Progenitor cell of endocrine pancreas (in vitro differentiated cells): Measurements from ENCODE around the gene DLG4. TPM values are rescaled to one million over a fixed set of nuclear protein-coding genes. Genes with fewer than 3 reads are reported as not detected.

Experiments
- DNase-seq: peaks from one replicate; pipeline ENCODE4 v3.0.0; 2021; ENCODE audit warnings: low spot score; ENCODE audit not compliant: unreplicated experiment
- H3K27ac Mint-ChIP-seq: 2 replicates; pipeline ENCODE4 v1.8.0; 2021; ENCODE audit warnings: mild to moderate bottlenecking, moderate library complexity, mixed read lengths
- H3K27me3 Mint-ChIP-seq: 2 replicates; pipeline ENCODE4 v1.8.0; 2021; ENCODE audit warnings: mixed read lengths
- H3K36me3 Mint-ChIP-seq: 2 replicates; pipeline ENCODE4 v1.8.0; 2022; ENCODE audit warnings: mixed read lengths; ENCODE audit not compliant: insufficient read depth
- H3K4me1 Mint-ChIP-seq: 2 replicates; pipeline ENCODE4 v1.8.0; 2021; ENCODE audit warnings: low read depth, mixed read lengths
- H3K4me3 Mint-ChIP-seq: 2 replicates; pipeline ENCODE4 v1.8.0; 2021; ENCODE audit warnings: low read depth, mild to moderate bottlenecking, moderate library complexity, mixed read lengths
- H3K9me3 Mint-ChIP-seq: 2 replicates; pipeline ENCODE4 v1.8.0; 2021; ENCODE audit warnings: low read depth, mixed read lengths
- CTCF ChIP-seq: fragments of 200-600 bp; sonication (generic); IDR thresholded peaks from one replicate; pipeline ENCODE4 v1.5.0; 2021; ENCODE audit warnings: antibody characterized with exemption, mild to moderate bottlenecking; ENCODE audit not compliant: unreplicated experiment
- total RNA-seq: library from RNA; stranded (reverse); gene quantifications from 2 replicates; pipeline ENCODE4 v1.2.1, GENCODE V29; 2021

The DLG4 gene
- total RNA-seq, 1 donor from 2014 or later = 48.6 TPM

- no peaks in the 10 kb centered on the region for H3K27me3 Mint-ChIP-seq
- TF ChIP-seq CTCF = no peak
- H3K36me3 Mint-ChIP-seq = peaks cover 7% of the 10 kb centered on the region
- no peak for DNase-seq
- no peaks in the 10 kb centered on the region for H3K9me3 Mint-ChIP-seq
- H3K4me1 Mint-ChIP-seq = peaks cover 11% of the 10 kb centered on the region
- H3K27ac Mint-ChIP-seq = peak overlapping the region; percentile 71
- peak overlapping the region; percentile 71 for H3K4me3 Mint-ChIP-seq
Observed at GRCh38 chr17:7204336-7204735, 15.3 kb downstream of the DLG4 start.

- H3K27me3 Mint-ChIP-seq = no peaks in the 10 kb centered on the region
- H3K27ac Mint-ChIP-seq = no peak overlapping the region
- no peak overlapping the region for H3K4me3 Mint-ChIP-seq
- H3K4me1 Mint-ChIP-seq = peaks cover 9% of the 10 kb centered on the region
- no peak for DNase-seq
- TF ChIP-seq CTCF = no peak
- no peaks in the 10 kb centered on the region for H3K9me3 Mint-ChIP-seq
- H3K36me3 Mint-ChIP-seq = peaks cover 7% of the 10 kb centered on the region
Observed at GRCh38 chr17:7203391-7203790, 16.2 kb downstream of the DLG4 start.

- Mint-ChIP-seq H3K36me3 (peaks cover 9% of the 10 kb centered on the region), H3K4me3 (no peak overlapping the region), H3K27ac (no peak overlapping the region), H3K27me3 (no peaks in the 10 kb centered on the region), H3K9me3 (no peaks in the 10 kb centered on the region), H3K4me1 (no peaks in the 10 kb centered on the region)
- no peak for TF ChIP-seq CTCF
- no peak for DNase-seq
Observed at GRCh38 chr17:7196651-7197401, 22.8 kb downstream of the DLG4 start.

- H3K36me3 Mint-ChIP-seq = peaks cover 11% of the 10 kb centered on the region
- no peak overlapping the region for H3K4me3 Mint-ChIP-seq
- no peak overlapping the region for H3K27ac Mint-ChIP-seq
Observed at GRCh38 chr17:7195971-7196370, 23.7 kb downstream of the DLG4 start.

More at GRCh38 chr17:7195971-7196370, 23.7 kb downstream of the DLG4 start:
- Mint-ChIP-seq H3K27me3 (no peaks in the 10 kb centered on the region), H3K9me3 (no peaks in the 10 kb centered on the region), H3K4me1 (no peaks in the 10 kb centered on the region)
- DNase-seq = no peak
- TF ChIP-seq CTCF = no peak
